Upper lobe of left lung (tissue), 4 donors: Measurements from ENCODE around the gene SNX13.

Experiments
- EP300 ChIP-seq, 4 donors: sonication (generic); formaldehyde crosslinking; IDR thresholded peaks; one replicate each; pipeline ENCODE4 v1.5.1; 2017; ENCODE audit warnings: antibody characterized with exemption in 4 of 4, control low read depth in 2 of 4
- POLR2A ChIP-seq, 4 donors: fragments of 450-650 bp; IDR thresholded peaks; one replicate each; pipeline ENCODE4 v1.5.1; 2016 to 2017; ENCODE audit warnings: antibody characterized with exemption in 4 of 4, mild to moderate bottlenecking in 2 of 4
- TF ChIP-seq, protein P1 (sequence below), 6 experiments: fragments of 450-650 bp in 4 of 6; fragments of 200-600 bp in 2 of 6; sonication (generic) in 2 of 6; IDR thresholded peaks; one replicate each; pipeline ENCODE4 v1.5.1; 2016 to 2019; ENCODE audit warnings: antibody characterized with exemption in 6 of 6

DNA sequence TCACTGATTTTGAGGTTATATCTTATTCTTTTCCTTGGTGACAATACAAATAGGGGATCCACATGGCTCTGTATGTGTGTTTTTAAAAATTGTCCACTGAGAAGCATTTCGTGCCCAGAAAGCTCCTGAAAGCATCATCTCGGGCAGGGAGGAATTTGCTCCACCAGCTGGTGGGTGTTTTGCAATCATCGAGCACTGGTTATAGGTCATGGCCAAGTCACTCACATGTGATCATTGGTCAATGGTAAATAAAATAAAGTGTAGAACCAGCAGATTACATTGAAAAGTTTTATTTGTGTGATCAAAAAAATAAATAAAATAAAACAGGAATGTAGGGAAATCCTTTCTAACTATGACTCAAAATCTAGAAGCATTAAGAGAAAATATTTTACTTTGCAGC is 23.0 kb upstream of the SNX13 start:
- TF ChIP-seq POLR2A (IDR thresholded peaks at IDR 0.05) (no peak), EP300 (IDR thresholded peaks at IDR 0.05) (no peak)
- TF ChIP-seq, protein P1, sequence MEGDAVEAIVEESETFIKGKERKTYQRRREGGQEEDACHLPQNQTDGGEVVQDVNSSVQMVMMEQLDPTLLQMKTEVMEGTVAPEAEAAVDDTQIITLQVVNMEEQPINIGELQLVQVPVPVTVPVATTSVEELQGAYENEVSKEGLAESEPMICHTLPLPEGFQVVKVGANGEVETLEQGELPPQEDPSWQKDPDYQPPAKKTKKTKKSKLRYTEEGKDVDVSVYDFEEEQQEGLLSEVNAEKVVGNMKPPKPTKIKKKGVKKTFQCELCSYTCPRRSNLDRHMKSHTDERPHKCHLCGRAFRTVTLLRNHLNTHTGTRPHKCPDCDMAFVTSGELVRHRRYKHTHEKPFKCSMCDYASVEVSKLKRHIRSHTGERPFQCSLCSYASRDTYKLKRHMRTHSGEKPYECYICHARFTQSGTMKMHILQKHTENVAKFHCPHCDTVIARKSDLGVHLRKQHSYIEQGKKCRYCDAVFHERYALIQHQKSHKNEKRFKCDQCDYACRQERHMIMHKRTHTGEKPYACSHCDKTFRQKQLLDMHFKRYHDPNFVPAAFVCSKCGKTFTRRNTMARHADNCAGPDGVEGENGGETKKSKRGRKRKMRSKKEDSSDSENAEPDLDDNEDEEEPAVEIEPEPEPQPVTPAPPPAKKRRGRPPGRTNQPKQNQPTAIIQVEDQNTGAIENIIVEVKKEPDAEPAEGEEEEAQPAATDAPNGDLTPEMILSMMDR (IDR thresholded peaks at IDR 0.05) = no peak
